Endothelial cell (in vitro differentiated cells): ENCODE data around the gene TINAG. TPM values are rescaled to one million over a fixed set of nuclear protein-coding genes. Genes with fewer than 3 reads are reported as not detected.
"Not testable (repeated sequence)": the region's sequence is repeated elsewhere in the genome, so short reads cannot be mapped to it uniquely, and the experiment has no call there.

Experiments
- DNase-seq: peaks from one replicate; pipeline ENCODE4 v3.0.0; 2021; ENCODE audit warnings: low spot score
- H3K27ac Mint-ChIP-seq: one replicate; pipeline ENCODE4 v1.8.0; 2021; ENCODE audit warnings: mixed read lengths, inconsistent platforms; ENCODE audit not compliant: unreplicated experiment
- H3K27me3 Mint-ChIP-seq: one replicate; pipeline ENCODE4 v1.8.0; 2021; ENCODE audit warnings: mild to moderate bottlenecking, moderate library complexity, mixed read lengths, inconsistent platforms; ENCODE audit not compliant: unreplicated experiment
- H3K36me3 Mint-ChIP-seq: one replicate; pipeline ENCODE4 v1.8.0; 2021; ENCODE audit warnings: mild to moderate bottlenecking, low read depth, mixed read lengths, inconsistent platforms; ENCODE audit not compliant: unreplicated experiment
- H3K4me1 Mint-ChIP-seq: one replicate; pipeline ENCODE4 v1.8.0; 2021; ENCODE audit warnings: mild to moderate bottlenecking, mixed read lengths, inconsistent platforms; ENCODE audit not compliant: unreplicated experiment
- H3K4me3 Mint-ChIP-seq: one replicate; pipeline ENCODE4 v1.8.0; 2021; ENCODE audit warnings: mild to moderate bottlenecking, mixed read lengths, inconsistent platforms; ENCODE audit not compliant: unreplicated experiment
- H3K9me3 Mint-ChIP-seq: one replicate; pipeline ENCODE4 v1.8.0; 2021; ENCODE audit warnings: mixed read lengths, inconsistent platforms; ENCODE audit not compliant: unreplicated experiment
- total RNA-seq: library from RNA; stranded (reverse); fragmentation: NEBNext Ultra II Directional; extraction: Animal tissue kit (Norgen Biotek cat#: 25700); gene quantifications from one replicate; pipeline ENCODE4 v1.2.1, GENCODE V29; 2021; ENCODE audit not compliant: unreplicated experiment
- TF ChIP-seq, protein P1 (sequence below): fragments of 200-600 bp; sonication (generic); IDR thresholded peaks from one replicate; pipeline ENCODE4 v1.5.0; 2021; ENCODE audit warnings: antibody characterized with exemption; ENCODE audit not compliant: unreplicated experiment

Gene TINAG
- total RNA-seq, 1 donor from 2014 or later: not detected

- no peaks in the 10 kb centered on the region for H3K27me3 Mint-ChIP-seq
- TF ChIP-seq, protein P1, sequence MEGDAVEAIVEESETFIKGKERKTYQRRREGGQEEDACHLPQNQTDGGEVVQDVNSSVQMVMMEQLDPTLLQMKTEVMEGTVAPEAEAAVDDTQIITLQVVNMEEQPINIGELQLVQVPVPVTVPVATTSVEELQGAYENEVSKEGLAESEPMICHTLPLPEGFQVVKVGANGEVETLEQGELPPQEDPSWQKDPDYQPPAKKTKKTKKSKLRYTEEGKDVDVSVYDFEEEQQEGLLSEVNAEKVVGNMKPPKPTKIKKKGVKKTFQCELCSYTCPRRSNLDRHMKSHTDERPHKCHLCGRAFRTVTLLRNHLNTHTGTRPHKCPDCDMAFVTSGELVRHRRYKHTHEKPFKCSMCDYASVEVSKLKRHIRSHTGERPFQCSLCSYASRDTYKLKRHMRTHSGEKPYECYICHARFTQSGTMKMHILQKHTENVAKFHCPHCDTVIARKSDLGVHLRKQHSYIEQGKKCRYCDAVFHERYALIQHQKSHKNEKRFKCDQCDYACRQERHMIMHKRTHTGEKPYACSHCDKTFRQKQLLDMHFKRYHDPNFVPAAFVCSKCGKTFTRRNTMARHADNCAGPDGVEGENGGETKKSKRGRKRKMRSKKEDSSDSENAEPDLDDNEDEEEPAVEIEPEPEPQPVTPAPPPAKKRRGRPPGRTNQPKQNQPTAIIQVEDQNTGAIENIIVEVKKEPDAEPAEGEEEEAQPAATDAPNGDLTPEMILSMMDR: no peak
- no peak for DNase-seq
- no peaks in the 10 kb centered on the region for H3K4me1 Mint-ChIP-seq
- no peaks in the 10 kb centered on the region for H3K36me3 Mint-ChIP-seq
- no peak overlapping the region for H3K27ac Mint-ChIP-seq
- H3K4me3 Mint-ChIP-seq: no peak overlapping the region
- H3K9me3 Mint-ChIP-seq: no peaks in the 10 kb centered on the region
Measured at GRCh38 chr6:54320871-54321270, 12.6 kb downstream of the TINAG start.

DNA sequence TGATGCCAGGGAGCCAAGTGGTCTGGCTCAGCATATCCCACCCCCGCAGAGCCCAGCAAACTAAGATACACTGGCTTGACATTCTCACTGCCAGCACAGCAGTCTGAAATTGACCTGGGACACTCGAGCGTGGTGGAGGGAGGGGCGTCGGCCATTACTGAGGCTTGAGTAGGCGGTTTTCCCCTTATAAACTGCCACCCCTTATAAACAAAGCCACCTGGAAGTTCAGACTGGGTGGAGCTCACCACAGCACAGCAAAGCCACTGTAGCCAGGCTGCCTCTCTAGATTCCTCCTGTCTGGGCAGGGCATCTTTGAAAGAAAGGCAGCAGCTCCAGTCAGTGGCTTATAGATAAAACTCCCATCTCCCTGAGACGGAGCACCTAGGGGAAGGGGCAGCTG is 19.4 kb downstream of the TINAG start:
- DNase-seq: no peak
- Mint-ChIP-seq H3K27me3 (peaks cover 3% of the 10 kb centered on the region), H3K4me1 (no peaks in the 10 kb centered on the region), H3K9me3 (no peaks in the 10 kb centered on the region), H3K4me3 (no peak overlapping the region), H3K27ac (no peak overlapping the region), H3K36me3 (no peaks in the 10 kb centered on the region)
- TF ChIP-seq, protein P1: no peak

- H3K36me3 Mint-ChIP-seq, H3K4me3 Mint-ChIP-seq, H3K27ac Mint-ChIP-seq, DNase-seq, H3K27me3 Mint-ChIP-seq, H3K9me3 Mint-ChIP-seq: not testable (repeated sequence)
- peaks cover 17% of the 10 kb centered on the region for H3K4me1 Mint-ChIP-seq
Measured at GRCh38 chr6:54331571-54331970, 23.3 kb downstream of the TINAG start.

DNA sequence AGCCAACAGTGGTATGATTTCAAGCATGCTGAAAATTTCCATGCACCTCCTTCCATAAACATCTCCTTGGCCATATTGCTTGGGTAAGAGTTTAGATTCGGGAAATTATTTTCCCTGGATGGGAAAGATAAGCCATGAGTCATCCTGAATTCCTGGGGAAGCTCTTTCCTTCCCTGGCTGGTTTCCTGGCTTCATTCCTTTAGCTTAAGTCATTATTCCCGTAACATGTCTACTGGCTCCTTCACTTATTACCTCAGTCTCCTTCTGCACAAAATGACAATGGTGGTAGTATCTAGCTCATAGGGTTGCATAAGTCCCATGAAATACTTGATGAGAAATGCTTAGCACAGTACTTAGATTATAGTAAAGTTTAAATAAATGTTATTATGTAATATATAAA is 27.6 kb downstream of the TINAG start:
- Mint-ChIP-seq H3K27me3 (peaks cover 6% of the 10 kb centered on the region), H3K4me1 (peaks cover 17% of the 10 kb centered on the region), H3K27ac (peak overlapping the region; percentile 94), H3K4me3 (no peak overlapping the region), H3K36me3 (no peaks in the 10 kb centered on the region), H3K9me3 (no peaks in the 10 kb centered on the region)
- no peak for DNase-seq
- TF ChIP-seq, protein P1: no peak

DNA sequence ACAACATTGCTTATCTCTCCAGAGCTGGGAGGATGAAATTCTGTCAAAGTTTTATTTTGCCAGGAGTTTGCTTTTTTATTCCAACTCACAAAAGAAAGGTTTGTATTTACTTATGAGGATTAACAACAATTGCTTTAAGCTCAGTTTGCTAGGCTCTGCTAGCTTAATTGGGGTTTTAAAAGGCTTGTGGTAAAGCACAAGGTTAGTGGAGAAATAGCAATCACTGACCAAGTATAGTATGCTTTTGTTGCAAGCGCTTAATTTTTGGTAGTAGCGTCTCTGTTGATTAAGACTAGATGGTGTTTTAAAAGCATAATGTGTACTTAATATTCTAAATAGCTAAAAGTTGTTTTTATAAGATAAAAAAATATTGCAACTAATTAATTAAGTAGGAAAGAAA is 45.7 kb downstream of the TINAG start:
- H3K9me3 Mint-ChIP-seq: no peaks in the 10 kb centered on the region
- H3K36me3 Mint-ChIP-seq: no peaks in the 10 kb centered on the region
- H3K4me1 Mint-ChIP-seq: peaks cover 5% of the 10 kb centered on the region

More for the DNA sequence above, 45.7 kb downstream of the TINAG start:
- DNase-seq: no peak
- TF ChIP-seq, protein P1: no peak
- H3K27me3 Mint-ChIP-seq: peaks cover 2% of the 10 kb centered on the region
- H3K4me3 Mint-ChIP-seq: no peak overlapping the region
- H3K27ac Mint-ChIP-seq: no peak overlapping the region
